ENCODE results near the gene UBE2V1.
"Not testable (repeated sequence)": the region's sequence is repeated elsewhere in the genome, so short reads cannot be mapped to it uniquely, and the experiment has no call there.

The UBE2V1 gene

GRCh38 chr20:50112512-50113419 lies at the start of gene UBE2V1:
Gene UBE2V1 (minus strand): TSS chr20:50113150. CDS start chr20:50113128, 22 bp downstream.
- peak within 1 kb of the TSS; percentile 85 for H3K4me3 ChIP-seq (ENCODE audit: low read depth, low read length)
- peak; percentile 91 for DNase-seq (ENCODE audit: low read depth)
- TF ChIP-seq CTCF (conservative IDR thresholded peaks at IDR 0.05; ENCODE audit: low read depth, low read length), result peak; percentile 58

GRCh38 chr20:50161494-50161893 lies 48.5 kb upstream of the UBE2V1 start:
- H3K4me3 ChIP-seq (ENCODE audit: low read depth, low read length); DNase-seq (ENCODE audit: low read depth): not testable (repeated sequence)

- peak; percentile 93 for DNase-seq (ENCODE audit: low read depth)
- TF ChIP-seq CTCF (conservative IDR thresholded peaks at IDR 0.05; ENCODE audit: low read depth, low read length), result no peak
- H3K4me3 ChIP-seq (ENCODE audit: low read depth, low read length), result peak within 1 kb of the TSS; percentile 90
Observed at GRCh38 chr20:50153500-50154377, 40.8 kb upstream of the UBE2V1 start, which contains the start of gene PEDS1. Gene PEDS1 (minus strand): TSS chr20:50153723. CDS start chr20:50153637, 86 bp downstream.

GRCh38 chr20:50153153-50153499 lies 40.2 kb upstream of the UBE2V1 start:
- no peak for DNase-seq (ENCODE audit: low read depth)
- TF ChIP-seq CTCF (conservative IDR thresholded peaks at IDR 0.05; ENCODE audit: low read depth, low read length), result no peak
- peak overlapping the region; percentile 90 for H3K4me3 ChIP-seq (ENCODE audit: low read depth, low read length)

- H3K4me3 ChIP-seq (ENCODE audit: low read depth, low read length), result peak overlapping the region; percentile 90
- TF ChIP-seq CTCF (conservative IDR thresholded peaks at IDR 0.05; ENCODE audit: low read depth, low read length), result peak; percentile 4
- DNase-seq (ENCODE audit: low read depth), result no peak
Observed at GRCh38 chr20:50152394-50153152, 39.6 kb upstream of the UBE2V1 start.

- H3K4me3 ChIP-seq (ENCODE audit: low read depth, low read length), result peak overlapping the region; percentile 24
- no peak for DNase-seq (ENCODE audit: low read depth)
- no peak for TF ChIP-seq CTCF (conservative IDR thresholded peaks at IDR 0.05; ENCODE audit: low read depth, low read length)
Observed at GRCh38 chr20:50151034-50151743, 38.2 kb upstream of the UBE2V1 start.

All from choroid plexus epithelial cell (primary cell).